Measurements from ENCODE around the gene MCAT. TPM values are rescaled to one million over a fixed set of nuclear protein-coding genes. Genes with fewer than 3 reads are reported as not detected.

MCAT gene
- total and polyA plus RNA-seq, 2 experiments from 2014 or later: 16.0 to 18.2 TPM

DNA sequence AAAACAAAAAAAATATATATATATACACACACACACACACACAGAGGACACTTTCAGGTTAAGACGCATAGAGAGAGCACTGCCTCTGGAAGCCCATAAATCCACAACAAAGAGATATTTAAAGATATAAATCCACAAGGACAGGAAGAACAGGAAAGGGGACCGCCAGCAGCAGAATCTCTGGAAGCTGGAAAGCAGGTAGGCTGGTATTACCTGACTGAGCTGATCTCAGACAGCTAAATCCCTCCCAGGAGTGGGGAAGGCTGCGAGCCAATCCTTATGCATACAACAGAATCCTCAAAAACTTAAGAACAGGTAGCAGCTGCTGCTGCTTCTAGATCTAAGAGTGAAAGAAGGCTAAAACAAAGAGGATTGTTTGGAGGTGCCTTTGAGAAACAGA lies 1.8 kb upstream of the MCAT start:
- H3K4me3 ChIP-seq: no peak overlapping the region
- WGBS, 2 experiments (ENCODE audit: low coverage in 1 of 2, low lambda C conversion rate in 2 of 2, missing lambda C conversion rate in 2 of 2): 91 to 93% methylated on average over 3 of the region's 3 CpGs

GRCh38 chr22:43136801-43137200 lies 6.4 kb downstream of the MCAT start:
- Histone ChIP-seq H3K36me3 (ENCODE audit: low read depth) (peaks cover 6% of the 10 kb centered on the region; the same call in 1 of the 2 replicates), H3K27ac (no peak overlapping the region), H3K27me3 (replicated peaks; ENCODE audit: insufficient read depth) (no peaks in the 10 kb centered on the region), H3K9me2 (ENCODE audit: insufficient read depth) (no peaks in the 10 kb centered on the region), H3K4me3 (no peak overlapping the region), H2AFZ (no peak overlapping the region), H3F3A (ENCODE audit: insufficient read depth) (no peaks in the 10 kb centered on the region), H3K9ac (no peak overlapping the region), H4K20me1 (ENCODE audit: insufficient read depth) (no peaks in the 10 kb centered on the region), H3K4me1 (ENCODE audit: insufficient read depth) (0 out of 2 replicates have a peak, but pooled peaks cover 4% of the 10 kb centered on the region), H3K79me2 (ENCODE audit: insufficient read depth) (peaks cover 8% of the 10 kb centered on the region), H3K9me3 (ENCODE audit: low read depth) (no peaks in the 10 kb centered on the region), H3K4me2 (ENCODE audit: unreplicated experiment) (no peak overlapping the region)
- DNase-seq: no peak
- 83 to 85% methylated on average over 10 of the region's 10 CpGs for WGBS, 2 experiments (ENCODE audit: low coverage in 1 of 2, low lambda C conversion rate in 2 of 2, missing lambda C conversion rate in 2 of 2)
- TF ChIP-seq EZH2phosphoT487 (IDR thresholded peaks at IDR 0.05; ENCODE audit: insufficient read depth, low read depth) (no peak), EZH2 (IDR thresholded peaks at IDR 0.05; ENCODE audit: insufficient read depth, poor library complexity, severe bottlenecking) (no peak)
- in situ Hi-C loops (cut with MboI): no loop called here

More for the DNA sequence above, 1.8 kb upstream of the MCAT start:
- no peak overlapping the region for H2AFZ ChIP-seq
- no peak overlapping the region for H3K4me2 ChIP-seq (ENCODE audit: unreplicated experiment)
- H3K9ac ChIP-seq: no peak overlapping the region
- H3K4me1 ChIP-seq (ENCODE audit: insufficient read depth): peaks cover 13% of the 10 kb centered on the region
- in situ Hi-C loops (cut with MboI): no loop called here
- no peaks in the 10 kb centered on the region for H3K27me3 ChIP-seq (replicated peaks; ENCODE audit: insufficient read depth)
- no peak overlapping the region for H3K27ac ChIP-seq
- TF ChIP-seq EZH2 (IDR thresholded peaks at IDR 0.05; ENCODE audit: insufficient read depth, poor library complexity, severe bottlenecking) (no peak), EZH2phosphoT487 (IDR thresholded peaks at IDR 0.05; ENCODE audit: insufficient read depth, low read depth) (no peak)
- peaks cover 26% of the 10 kb centered on the region for H3K79me2 ChIP-seq (ENCODE audit: insufficient read depth)
- no peaks in the 10 kb centered on the region for H4K20me1 ChIP-seq (ENCODE audit: insufficient read depth)
- peaks cover 2% of the 10 kb centered on the region; the same call in 1 of the 2 replicates for H3K36me3 ChIP-seq (ENCODE audit: low read depth)
- H3F3A ChIP-seq (ENCODE audit: insufficient read depth): no peaks in the 10 kb centered on the region
- no peaks in the 10 kb centered on the region for H3K9me2 ChIP-seq (ENCODE audit: insufficient read depth)
- DNase-seq: no peak
- no peaks in the 10 kb centered on the region for H3K9me3 ChIP-seq (ENCODE audit: low read depth)

GRCh38 chr22:43136255-43136654 lies 6.9 kb downstream of the MCAT start:
- Histone ChIP-seq H3F3A (ENCODE audit: insufficient read depth) (no peaks in the 10 kb centered on the region), H3K4me3 (no peak overlapping the region), H4K20me1 (ENCODE audit: insufficient read depth) (no peaks in the 10 kb centered on the region), H2AFZ (no peak overlapping the region), H3K4me1 (ENCODE audit: insufficient read depth) (no peaks in the 10 kb centered on the region), H3K9me2 (ENCODE audit: insufficient read depth) (no peaks in the 10 kb centered on the region), H3K4me2 (ENCODE audit: unreplicated experiment) (no peak overlapping the region), H3K9ac (no peak overlapping the region), H3K9me3 (ENCODE audit: low read depth) (no peaks in the 10 kb centered on the region), H3K27ac (no peak overlapping the region), H3K79me2 (ENCODE audit: insufficient read depth) (peaks cover 3% of the 10 kb centered on the region; the same call in 1 of the 2 replicates), H3K36me3 (ENCODE audit: low read depth) (peaks cover 6% of the 10 kb centered on the region; the same call in 1 of the 2 replicates), H3K27me3 (replicated peaks; ENCODE audit: insufficient read depth) (no peaks in the 10 kb centered on the region)
- in situ Hi-C loops (cut with MboI): no loop called here
- TF ChIP-seq EZH2phosphoT487 (IDR thresholded peaks at IDR 0.05; ENCODE audit: insufficient read depth, low read depth) (no peak), EZH2 (IDR thresholded peaks at IDR 0.05; ENCODE audit: insufficient read depth, poor library complexity, severe bottlenecking) (no peak)
- peak; percentile 47 for DNase-seq
- 57 to 59% methylated on average over 9 of the region's 9 CpGs for WGBS, 2 experiments (ENCODE audit: low coverage in 1 of 2, low lambda C conversion rate in 2 of 2, missing lambda C conversion rate in 2 of 2)

- Histone ChIP-seq H3K9ac (no peak overlapping the region), H3K9me2 (ENCODE audit: insufficient read depth) (no peaks in the 10 kb centered on the region), H3K27me3 (replicated peaks; ENCODE audit: insufficient read depth) (no peaks in the 10 kb centered on the region), H3K79me2 (ENCODE audit: insufficient read depth) (no peaks in the 10 kb centered on the region; the same call in 1 of the 2 replicates), H3K36me3 (ENCODE audit: low read depth) (peaks cover 6% of the 10 kb centered on the region; the same call in 1 of the 2 replicates), H3K4me3 (no peak overlapping the region), H3K4me2 (ENCODE audit: unreplicated experiment) (no peak overlapping the region), H2AFZ (no peak overlapping the region), H3F3A (ENCODE audit: insufficient read depth) (no peaks in the 10 kb centered on the region), H3K4me1 (ENCODE audit: insufficient read depth) (no peaks in the 10 kb centered on the region), H3K27ac (no peak overlapping the region), H4K20me1 (ENCODE audit: insufficient read depth) (no peaks in the 10 kb centered on the region), H3K9me3 (ENCODE audit: low read depth) (no peaks in the 10 kb centered on the region)
- TF ChIP-seq EZH2 (IDR thresholded peaks at IDR 0.05; ENCODE audit: insufficient read depth, poor library complexity, severe bottlenecking): no peak
- TF ChIP-seq EZH2phosphoT487 (IDR thresholded peaks at IDR 0.05; ENCODE audit: insufficient read depth, low read depth): no peak
- no peak for DNase-seq
- 94 to 95% methylated on average over 5 of the region's 5 CpGs for WGBS, 2 experiments (ENCODE audit: low coverage in 1 of 2, low lambda C conversion rate in 2 of 2, missing lambda C conversion rate in 2 of 2)
- in situ Hi-C loops (cut with MboI): no loop called here
These were observed 7.6 kb downstream of the MCAT start for GRCh38 chr22:43135565-43135964.
